HCT116 (cell line): ENCODE results near the gene SCT. TPM values are rescaled to one million over a fixed set of nuclear protein-coding genes. Genes with fewer than 3 reads are reported as not detected.

Experiments
- ATAC-seq: fragments of 200-7000 bp; cut with Tn5 transposase; 2 replicates; pipeline ENCODE4 v1.9.1; 2020; ENCODE audit warnings: mild to moderate bottlenecking, moderate library complexity
- BruUV-seq: library from RNA; stranded (reverse); fragments of 400-500 nt; replicated peaks from 2 replicates; lab custom pipeline; 2021; lab: Mats Ljungman, UMichigan
- CTCF ChIA-PET: fragments of 300-600 bp; sonication (Branson Sonifier 250); formaldehyde crosslinking; loops from one replicate; lab custom pipeline; 2021; ENCODE audit warnings: antibody characterized with exemption; lab: Charles Lee
- POLR2A ChIA-PET: fragments of 300-600, 350-600 bp; sonication (Branson Sonifier 250); formaldehyde crosslinking; loops from one replicate; lab custom pipeline; 2021; ENCODE audit warnings: antibody characterized with exemption; lab: Charles Lee
- RAD21 ChIA-PET, 2 experiments: fragments of 300-600 bp; sonication (Branson Sonifier 250); formaldehyde crosslinking; loops; one replicate each; lab custom pipeline; 2023; ENCODE audit warnings: low total read pairs in 2 of 2; ENCODE audit not compliant: uncharacterized antibody in 2 of 2, unreplicated experiment in 2 of 2, low non-redundant PET in 1 of 2; lab: Charles Lee
- DNase-seq: peaks from one replicate; pipeline ENCODE4 v3.0.0-alpha.2; 2010; ENCODE audit warnings: low read depth, low spot score
- H2AFZ ChIP-seq: fragments of 200-600 bp; shearing (Covaris generic), sonication (generic); 2 replicates; pipeline ENCODE4 v1.6.1; 2017; ENCODE audit warnings: low read depth, mixed run types, mixed read lengths, antibody characterized with exemption, low read length; ENCODE audit not compliant: poor library complexity, severe bottlenecking
- H3K27ac ChIP-seq: 2 replicates; pipeline ENCODE4 v1.5.1; 2012; ENCODE audit warnings: low read depth, low read length
- H3K27me3 ChIP-seq: fragments of 200-600 bp; sonication (generic); 2 replicates; pipeline ENCODE4 v1.6.1; 2016; ENCODE audit warnings: mixed run types, low read length, mixed read lengths; ENCODE audit not compliant: insufficient read depth
- H3K36me3 ChIP-seq, 2 experiments: fragments of 200-500 bp in 1 of 2; fragments of 200-600 bp in 1 of 2; sonication (Bioruptor generic) in 1 of 2; sonication (generic) in 1 of 2; 2 replicates each; pipeline versions ENCODE4 v1.5.1 to v1.6.1; 2014 to 2016; ENCODE audit warnings: low read length in 2 of 2, inconsistent platforms in 1 of 2, mixed read lengths in 1 of 2, mixed run types in 1 of 2; ENCODE audit not compliant: insufficient read depth in 2 of 2, control insufficient read depth in 1 of 2
- H3K4me1 ChIP-seq, 2 experiments: fragments of 200-600 bp in 1 of 2; sonication (generic) in 1 of 2; 2 replicates each; pipeline versions ENCODE4 v1.5.1 to v1.6.1; 2012 to 2017; ENCODE audit warnings: low read length in 2 of 2, inconsistent platforms in 1 of 2, mild to moderate bottlenecking in 1 of 2, mixed read lengths in 1 of 2, mixed run types in 1 of 2, moderate library complexity in 1 of 2; ENCODE audit not compliant: insufficient read depth in 2 of 2, control insufficient read depth in 1 of 2
- H3K4me2 ChIP-seq: fragments of 200-600 bp; sonication (generic); 2 replicates; pipeline ENCODE4 v1.6.1; 2017; ENCODE audit warnings: mixed run types, low read length, mixed read lengths
- H3K4me3 ChIP-seq, 2 experiments: fragments of 200-600 bp in 1 of 2; sonication (generic) in 1 of 2; replicated peaks in 1 of 2; 2 replicates each; pipeline ENCODE4 v1.5.1; 2011 to 2016; ENCODE audit warnings: low read length in 2 of 2, control low read depth in 1 of 2, low read depth in 1 of 2, mild to moderate bottlenecking in 1 of 2, mixed read lengths in 1 of 2, mixed run types in 1 of 2
- H3K79me2 ChIP-seq: fragments of 200-600 bp; sonication (generic); 2 replicates; pipeline ENCODE4 v1.6.1; 2017; ENCODE audit warnings: mild to moderate bottlenecking, mixed run types, low read length, moderate library complexity, mixed read lengths; ENCODE audit not compliant: insufficient read depth
- H3K9ac ChIP-seq: fragments of 200-600 bp; sonication (generic); 2 replicates; pipeline ENCODE4 v1.6.1; 2016; ENCODE audit warnings: low read length, mixed read lengths
- H3K9me2 ChIP-seq: fragments of 200-600 bp; sonication (generic), shearing (Covaris generic); 2 replicates; pipeline ENCODE4 v1.6.1; 2017; ENCODE audit warnings: mixed run types, mild to moderate bottlenecking, moderate library complexity; ENCODE audit not compliant: insufficient read depth
- H3K9me3 ChIP-seq, 2 experiments: fragments of 200-500 bp in 1 of 2; fragments of 200-600 bp in 1 of 2; sonication (Bioruptor generic) in 1 of 2; sonication (generic) in 1 of 2; 2 replicates each; pipeline ENCODE4 v1.6.1; 2014 to 2017; ENCODE audit warnings: low read length in 2 of 2, mixed read lengths in 2 of 2, inconsistent platforms in 1 of 2, low read depth in 1 of 2, mild to moderate bottlenecking in 1 of 2, mixed run types in 1 of 2, moderate library complexity in 1 of 2; ENCODE audit not compliant: control insufficient read depth in 1 of 2, insufficient read depth in 1 of 2
- H4K20me1 ChIP-seq: fragments of 200-600 bp; sonication (generic), shearing (Covaris generic); 2 replicates; pipeline ENCODE4 v1.6.1; 2017; ENCODE audit warnings: mixed run types, mild to moderate bottlenecking, moderate library complexity; ENCODE audit not compliant: insufficient read depth
- ELF1 ChIP-seq: IDR thresholded peaks from 2 replicates; pipeline ENCODE4 v1.6.1; 2012; ENCODE audit warnings: low read depth, borderline replicate concordance
- POLR2A ChIP-seq: IDR thresholded peaks from 2 replicates; pipeline ENCODE4 v1.7.0; 2011; ENCODE audit warnings: borderline replicate concordance; ENCODE audit not compliant: insufficient read depth, insufficient read length; ENCODE audit errors: extremely low read depth
- SP1 ChIP-seq: IDR thresholded peaks from 2 replicates; pipeline ENCODE4 v1.6.1; 2012; ENCODE audit warnings: low read depth
- ZBTB33 ChIP-seq: IDR thresholded peaks from 2 replicates; pipeline ENCODE4 v1.6.1; 2011; ENCODE audit warnings: mild to moderate bottlenecking, low read length, moderate library complexity; ENCODE audit not compliant: insufficient replicate concordance; ENCODE audit errors: extremely low read depth
- intact Hi-C: fragments of 100-400 bp; cut with micrococcal nuclease; formaldehyde crosslinking; loops from 2 replicates; pipeline ENCODE4 v1.10.0; 2022
- total RNA-seq: library from RNA; stranded (reverse); gene quantifications from one replicate; pipeline ENCODE4 v1.2.1, GENCODE V29; 2021; ENCODE audit not compliant: unreplicated experiment
- TF ChIP-seq, protein P1 (sequence below): IDR thresholded peaks from 2 replicates; pipeline ENCODE4 v1.6.1; 2012; ENCODE audit warnings: low read depth

SCT gene
- total RNA-seq, 1 experiment from 2014 or later, result not detected

DNA sequence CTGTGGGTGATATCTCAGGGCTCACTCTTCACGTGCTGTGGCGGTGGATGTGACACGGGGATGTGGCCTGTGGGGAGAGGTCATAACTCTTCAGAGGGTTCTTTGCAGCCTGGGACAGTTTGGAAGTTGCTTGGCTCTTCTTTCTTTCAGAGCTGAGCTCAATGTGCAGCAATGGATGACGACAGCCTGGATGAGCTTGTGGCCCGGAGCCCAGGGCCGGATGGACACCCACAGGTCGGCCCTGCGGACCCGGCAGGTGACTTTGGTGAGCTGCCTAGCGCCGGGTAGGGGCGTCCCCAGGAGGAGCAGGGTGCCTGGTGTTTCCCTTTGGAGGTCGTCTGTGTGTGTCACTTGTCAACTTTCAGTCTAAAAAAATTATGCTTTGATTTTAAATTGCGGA lies 45.6 kb downstream of the SCT start:
- DNase-seq (no peak), ATAC-seq (no peak)
- Histone ChIP-seq H3K27ac (no peak overlapping the region), H3K9ac (no peak overlapping the region), H3K4me1 (peaks cover 12 to 17% of the 10 kb centered on the region in 2 experiments), H3K4me3 (no peak overlapping the region), H3K36me3 (peaks cover 19 to 31% of the 10 kb centered on the region in 2 experiments; a peak in 3 of 4 replicates), H3K27me3 (no peaks in the 10 kb centered on the region), H4K20me1 (no peaks in the 10 kb centered on the region; the same call in 1 of the 2 replicates), H3K9me2 (no peaks in the 10 kb centered on the region), H2AFZ (no peak overlapping the region), H3K4me2 (no peak overlapping the region), H3K9me3 (no peaks in the 10 kb centered on the region), H3K79me2 (peaks cover 90% of the 10 kb centered on the region)
- TF ChIP-seq, protein P1, sequence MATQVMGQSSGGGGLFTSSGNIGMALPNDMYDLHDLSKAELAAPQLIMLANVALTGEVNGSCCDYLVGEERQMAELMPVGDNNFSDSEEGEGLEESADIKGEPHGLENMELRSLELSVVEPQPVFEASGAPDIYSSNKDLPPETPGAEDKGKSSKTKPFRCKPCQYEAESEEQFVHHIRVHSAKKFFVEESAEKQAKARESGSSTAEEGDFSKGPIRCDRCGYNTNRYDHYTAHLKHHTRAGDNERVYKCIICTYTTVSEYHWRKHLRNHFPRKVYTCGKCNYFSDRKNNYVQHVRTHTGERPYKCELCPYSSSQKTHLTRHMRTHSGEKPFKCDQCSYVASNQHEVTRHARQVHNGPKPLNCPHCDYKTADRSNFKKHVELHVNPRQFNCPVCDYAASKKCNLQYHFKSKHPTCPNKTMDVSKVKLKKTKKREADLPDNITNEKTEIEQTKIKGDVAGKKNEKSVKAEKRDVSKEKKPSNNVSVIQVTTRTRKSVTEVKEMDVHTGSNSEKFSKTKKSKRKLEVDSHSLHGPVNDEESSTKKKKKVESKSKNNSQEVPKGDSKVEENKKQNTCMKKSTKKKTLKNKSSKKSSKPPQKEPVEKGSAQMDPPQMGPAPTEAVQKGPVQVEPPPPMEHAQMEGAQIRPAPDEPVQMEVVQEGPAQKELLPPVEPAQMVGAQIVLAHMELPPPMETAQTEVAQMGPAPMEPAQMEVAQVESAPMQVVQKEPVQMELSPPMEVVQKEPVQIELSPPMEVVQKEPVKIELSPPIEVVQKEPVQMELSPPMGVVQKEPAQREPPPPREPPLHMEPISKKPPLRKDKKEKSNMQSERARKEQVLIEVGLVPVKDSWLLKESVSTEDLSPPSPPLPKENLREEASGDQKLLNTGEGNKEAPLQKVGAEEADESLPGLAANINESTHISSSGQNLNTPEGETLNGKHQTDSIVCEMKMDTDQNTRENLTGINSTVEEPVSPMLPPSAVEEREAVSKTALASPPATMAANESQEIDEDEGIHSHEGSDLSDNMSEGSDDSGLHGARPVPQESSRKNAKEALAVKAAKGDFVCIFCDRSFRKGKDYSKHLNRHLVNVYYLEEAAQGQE, result no peak
- no peak for TF ChIP-seq ZBTB33
- no peak for TF ChIP-seq ELF1
- TF ChIP-seq SP1, result no peak
- TF ChIP-seq POLR2A, result no peak
- ChIA-PET POLR2A (no interaction called here), CTCF (no interaction called here), RAD21 (no interaction called here)
- intact Hi-C loops, result no loop called here
- BruUV-seq, result no TSS peak
